GM18951 (cell line): ENCODE measurements around the gene ATF6.
"Not testable (repeated sequence)": the region's sequence is repeated elsewhere in the genome, so short reads cannot be mapped to it uniquely, and the experiment has no call there.

Experiments
- POLR2A ChIP-seq: IDR thresholded peaks from 4 replicates; pipeline ENCODE4 v1.6.1; 2011; ENCODE audit warnings: mild to moderate bottlenecking; ENCODE audit not compliant: insufficient read length, insufficient read depth; ENCODE audit errors: extremely low read depth
- in situ Hi-C: fragments of 300-500 bp; cut with MboI; formaldehyde crosslinking; loops from one replicate; pipeline ENCODE4 v1.12.0; 2022; ENCODE audit warnings: low sequenced_read_pairs, mixed read lengths, inconsistent platforms; ENCODE audit not compliant: unreplicated experiment

Gene ATF6

DNA sequence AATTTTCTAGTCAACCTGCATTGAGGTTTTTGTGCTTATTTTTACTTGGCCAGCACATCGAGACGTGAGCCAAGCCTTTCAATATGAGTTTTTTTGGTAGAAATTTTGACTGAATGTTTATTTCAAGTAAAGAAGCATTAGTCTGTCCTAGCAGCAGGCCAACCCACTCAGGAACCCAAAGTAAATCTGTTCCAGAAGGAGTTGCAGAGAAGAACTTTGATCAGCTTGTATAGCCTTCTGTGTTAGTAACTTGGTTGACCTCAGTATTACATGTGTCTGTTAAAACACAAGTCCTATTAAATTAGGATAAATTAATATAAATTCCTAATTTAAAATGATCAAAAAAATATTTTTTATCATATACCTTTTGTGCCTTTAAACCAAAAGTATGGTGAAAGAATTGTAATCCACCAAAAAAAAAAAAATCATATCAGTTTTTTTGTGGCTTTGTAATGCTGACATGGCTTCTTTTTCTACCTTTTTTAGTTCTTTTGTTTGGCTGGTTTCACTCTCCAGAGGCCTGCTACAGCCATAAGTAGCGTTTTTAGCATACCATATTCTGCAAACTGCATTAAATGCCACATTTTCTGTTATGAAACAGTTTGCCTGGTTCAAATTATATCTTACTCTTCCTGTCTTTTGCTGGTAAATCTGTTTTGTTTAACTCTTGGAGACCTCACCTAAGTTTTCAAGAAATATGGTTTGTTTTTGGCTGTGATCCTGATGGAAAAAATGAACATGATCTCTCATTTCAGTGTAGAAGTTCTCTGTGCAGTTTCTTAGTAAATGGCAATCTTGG, 39.5 kb downstream of the ATF6 start:
- in situ Hi-C loops = no loop called here
- TF ChIP-seq POLR2A = no peak

DNA sequence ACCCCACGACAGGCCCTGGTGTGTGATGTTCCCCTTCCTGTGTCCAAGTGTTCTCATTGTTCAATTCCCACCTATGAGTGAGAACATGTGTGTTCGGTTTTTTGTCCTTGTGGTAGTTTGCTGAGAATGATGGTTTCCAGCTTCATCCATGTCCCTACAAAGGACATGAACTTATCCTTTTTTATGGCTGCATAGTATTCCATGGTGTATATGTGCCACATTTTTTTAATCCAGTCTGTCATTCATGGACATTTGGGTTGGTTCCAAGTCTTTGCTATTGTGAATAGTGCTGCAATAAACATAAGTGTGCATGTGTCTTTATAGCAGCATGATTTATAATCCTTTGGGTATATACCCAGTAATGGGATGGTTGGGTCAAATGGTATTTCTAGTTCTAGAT, 43.1 kb downstream of the ATF6 start:
- in situ Hi-C loops = not testable (repeated sequence)

DNA sequence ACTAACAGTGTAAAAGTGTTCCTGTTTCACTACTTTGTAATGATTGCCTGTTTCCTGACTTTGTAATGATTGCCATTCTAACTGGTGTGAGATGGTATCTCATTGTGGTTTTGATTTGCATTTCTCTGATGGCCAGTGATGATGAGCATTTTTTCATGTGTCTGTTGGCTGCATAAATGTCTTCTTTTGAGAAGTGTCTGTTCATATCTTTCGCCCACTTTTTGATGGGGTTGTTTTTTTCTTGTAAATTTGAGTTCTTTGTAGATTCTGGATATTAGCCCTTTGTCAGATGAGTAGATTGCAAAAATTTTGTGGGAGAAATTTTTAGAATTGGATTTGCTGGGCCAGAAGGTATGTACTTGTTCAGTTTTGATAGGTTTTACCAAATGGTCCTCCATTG, 43.5 kb downstream of the ATF6 start:
- in situ Hi-C loops = not testable (repeated sequence)

DNA sequence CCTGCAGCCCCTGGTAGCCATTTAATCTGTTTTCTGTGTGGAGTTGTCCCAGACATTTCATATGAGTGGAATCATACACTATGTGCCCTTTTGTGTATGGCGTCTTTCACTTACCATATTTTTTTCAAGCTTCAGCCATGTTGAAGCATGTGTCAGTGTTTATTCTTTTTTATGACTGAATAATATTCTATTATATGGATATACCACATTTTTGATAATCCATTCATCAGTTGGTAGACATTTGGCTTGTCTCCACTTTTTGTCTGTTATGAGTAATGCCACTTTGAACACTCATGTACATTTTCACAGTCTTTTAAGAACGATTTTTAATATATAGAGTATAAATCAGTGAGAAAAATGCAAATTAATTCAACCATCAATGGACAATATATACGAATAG, 44.7 kb downstream of the ATF6 start:
- in situ Hi-C loops = no loop called here
- TF ChIP-seq POLR2A = no peak

DNA sequence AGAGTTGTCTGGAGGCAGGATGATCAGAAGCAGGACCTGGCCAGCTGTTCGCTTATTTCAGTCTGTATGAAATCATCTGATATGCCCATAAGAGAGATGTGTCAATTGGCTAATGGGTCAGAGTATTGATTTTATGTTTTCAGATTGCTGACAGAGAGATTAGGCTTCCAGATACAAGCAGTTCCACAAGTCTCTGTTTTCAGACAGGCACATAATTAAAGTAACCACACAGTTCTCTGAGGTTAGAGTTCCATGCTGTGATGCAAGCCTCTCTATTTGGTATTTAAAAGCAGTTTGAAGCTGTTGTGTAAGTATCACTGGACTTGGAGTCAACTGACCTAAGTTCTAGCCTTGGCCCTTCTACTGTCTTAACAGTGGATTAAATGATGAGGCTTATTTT, 50.1 kb downstream of the ATF6 start:
- TF ChIP-seq POLR2A = no peak
- in situ Hi-C loops = no loop called here

DNA sequence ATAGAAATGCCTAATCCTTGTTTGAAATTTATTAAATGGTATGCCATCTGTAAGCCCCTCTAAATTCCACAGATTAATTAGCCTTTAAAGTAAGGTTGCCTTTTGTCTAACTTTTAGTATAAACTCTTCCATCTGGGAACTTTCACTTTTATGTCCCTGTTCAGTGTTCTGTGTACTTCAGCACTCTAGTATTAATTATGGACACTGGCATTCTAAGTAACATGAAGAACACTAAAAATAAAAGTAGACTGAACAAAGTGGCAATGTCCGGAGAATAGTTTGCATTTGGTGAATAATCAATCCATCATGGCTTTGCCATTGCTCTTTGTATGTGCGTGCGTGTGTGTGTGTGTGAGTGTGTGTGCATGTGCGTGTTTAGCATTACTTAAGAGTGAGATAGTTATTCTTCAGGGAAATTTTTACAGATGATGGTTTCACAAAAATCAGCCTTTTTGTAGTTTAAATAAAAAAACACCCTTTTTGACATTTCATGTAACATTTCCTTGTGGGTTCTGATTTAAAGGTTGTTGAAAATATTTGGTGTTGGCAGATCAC, 51.1 kb downstream of the ATF6 start:
- in situ Hi-C loops = no loop called here
- no peak for TF ChIP-seq POLR2A

DNA sequence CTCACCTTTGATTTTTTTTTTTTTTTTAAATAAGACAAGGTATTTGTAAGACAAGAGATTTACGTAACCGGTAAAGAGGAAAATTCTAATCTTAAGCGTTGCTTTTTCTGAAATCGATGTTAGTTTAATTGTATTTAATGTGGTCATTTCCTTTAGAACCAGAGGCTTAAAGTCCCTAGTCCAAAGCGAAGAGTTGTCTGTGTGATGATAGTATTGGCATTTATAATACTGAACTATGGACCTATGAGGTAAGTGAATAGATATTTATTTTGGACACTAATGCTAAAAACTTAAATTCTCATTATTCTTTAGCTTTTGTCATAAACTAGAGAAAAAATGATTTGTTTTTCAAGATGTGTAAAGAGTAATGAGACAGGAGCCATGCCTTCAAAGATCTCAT, 54.8 kb downstream of the ATF6 start:
- in situ Hi-C loops = no loop called here
- TF ChIP-seq POLR2A = no peak

DNA sequence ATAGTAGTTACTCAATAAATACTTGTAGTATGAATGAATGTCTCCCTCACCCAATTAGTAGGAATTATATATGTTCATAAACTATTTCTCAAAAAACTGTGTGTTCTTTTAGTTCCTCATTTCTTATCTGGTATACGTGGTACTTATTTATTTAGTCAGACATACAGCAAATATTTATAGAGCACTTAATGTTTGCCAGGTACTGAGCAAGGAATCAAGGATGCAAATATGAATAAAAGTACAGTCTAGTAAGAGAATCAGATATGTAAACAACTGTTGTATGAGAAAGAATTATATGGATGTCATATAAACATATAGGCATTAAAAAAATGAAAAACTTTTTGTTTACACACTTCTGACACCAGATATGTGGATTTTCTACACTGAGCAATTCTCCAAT, 58.5 kb downstream of the ATF6 start:
- no peak for TF ChIP-seq POLR2A
- in situ Hi-C loops = no loop called here

DNA sequence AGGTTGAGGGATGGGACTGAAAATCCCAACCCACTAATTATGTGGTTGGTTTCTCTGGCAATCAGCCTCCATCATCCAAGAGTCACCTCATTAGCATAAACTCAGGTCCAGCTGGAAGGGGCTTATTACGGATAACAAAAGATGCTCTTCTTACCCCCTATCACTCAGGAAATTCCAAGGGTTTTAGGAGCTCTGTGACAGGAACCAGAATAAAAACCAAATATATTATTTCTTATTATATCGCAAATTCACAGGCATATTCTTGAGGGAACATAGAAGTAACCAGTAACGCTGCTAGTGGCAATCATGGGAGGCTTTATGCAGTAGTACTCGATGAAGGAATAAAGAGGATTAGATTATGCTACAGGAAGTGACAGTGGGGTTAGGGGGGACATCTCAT, 59.7 kb downstream of the ATF6 start:
- in situ Hi-C loops = no loop called here
- TF ChIP-seq POLR2A = no peak

DNA sequence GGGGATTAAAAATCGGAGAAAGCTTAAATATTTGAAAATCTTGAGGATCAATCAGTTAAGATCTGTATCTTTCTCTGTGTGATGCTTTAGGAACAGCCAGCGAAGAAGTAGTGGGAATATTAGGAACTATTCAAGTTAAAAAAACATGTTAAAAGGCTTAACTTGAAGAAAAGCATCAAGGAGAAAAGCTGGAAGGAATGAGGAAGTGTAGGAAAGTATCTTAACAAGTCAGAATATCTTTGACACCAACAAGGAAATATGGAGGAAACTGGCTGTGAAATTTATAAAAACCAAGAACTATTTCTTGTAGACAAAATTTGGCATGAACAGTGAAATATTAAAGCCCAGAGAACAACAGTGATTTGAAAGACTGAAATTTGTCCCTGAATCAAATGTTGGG, 60.4 kb downstream of the ATF6 start:
- TF ChIP-seq POLR2A = no peak
- in situ Hi-C loops = no loop called here

DNA sequence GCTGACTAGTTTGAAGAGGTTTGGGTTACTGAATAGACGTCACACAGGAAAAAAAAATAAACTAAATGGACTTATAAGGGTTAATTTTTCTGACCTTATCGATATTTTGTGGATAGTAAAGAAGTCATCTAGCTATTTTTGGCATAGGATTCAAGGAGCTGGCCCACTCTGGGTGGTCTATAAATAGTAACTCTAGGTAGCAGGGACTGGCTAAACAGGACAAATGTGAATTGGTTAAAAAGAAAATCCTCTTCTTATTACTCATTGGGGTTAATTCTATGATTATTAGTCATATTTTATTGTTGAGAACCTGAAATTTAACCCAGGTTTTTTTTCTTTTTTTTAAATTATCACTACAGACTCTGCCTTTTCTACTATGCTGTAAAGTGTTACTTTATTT, 61.7 kb downstream of the ATF6 start:
- TF ChIP-seq POLR2A = no peak
- in situ Hi-C loops = no loop called here

DNA sequence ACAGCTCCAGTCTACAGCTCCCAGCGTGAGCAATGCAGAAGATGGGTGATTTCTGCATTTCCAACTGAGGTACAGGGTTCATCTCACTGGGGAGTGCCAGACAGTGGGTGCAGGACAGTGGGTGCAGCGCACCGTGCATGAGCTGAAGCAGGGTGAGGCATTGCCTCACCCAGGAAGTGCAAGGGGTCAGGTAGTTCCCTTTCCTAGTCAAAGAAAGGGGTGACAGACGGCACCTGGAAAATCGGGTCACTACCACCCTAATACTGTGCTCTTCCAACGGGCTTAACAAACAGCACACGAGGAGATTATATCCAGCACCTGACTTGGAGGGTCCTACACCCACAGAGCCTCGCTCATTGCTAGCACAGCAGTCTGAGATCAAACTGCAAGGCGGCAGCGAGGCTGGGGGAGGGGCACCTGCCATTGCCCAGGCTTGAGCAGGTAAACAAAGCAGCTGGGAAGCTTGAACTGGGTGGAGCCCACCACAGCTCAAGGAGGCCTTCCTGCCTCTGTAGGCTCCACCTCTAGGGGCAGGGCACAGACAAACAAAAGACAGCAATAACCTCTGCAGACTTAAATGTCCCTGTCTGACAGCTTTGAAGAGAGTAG, 66.3 kb downstream of the ATF6 start:
- in situ Hi-C loops = not testable (repeated sequence)

DNA sequence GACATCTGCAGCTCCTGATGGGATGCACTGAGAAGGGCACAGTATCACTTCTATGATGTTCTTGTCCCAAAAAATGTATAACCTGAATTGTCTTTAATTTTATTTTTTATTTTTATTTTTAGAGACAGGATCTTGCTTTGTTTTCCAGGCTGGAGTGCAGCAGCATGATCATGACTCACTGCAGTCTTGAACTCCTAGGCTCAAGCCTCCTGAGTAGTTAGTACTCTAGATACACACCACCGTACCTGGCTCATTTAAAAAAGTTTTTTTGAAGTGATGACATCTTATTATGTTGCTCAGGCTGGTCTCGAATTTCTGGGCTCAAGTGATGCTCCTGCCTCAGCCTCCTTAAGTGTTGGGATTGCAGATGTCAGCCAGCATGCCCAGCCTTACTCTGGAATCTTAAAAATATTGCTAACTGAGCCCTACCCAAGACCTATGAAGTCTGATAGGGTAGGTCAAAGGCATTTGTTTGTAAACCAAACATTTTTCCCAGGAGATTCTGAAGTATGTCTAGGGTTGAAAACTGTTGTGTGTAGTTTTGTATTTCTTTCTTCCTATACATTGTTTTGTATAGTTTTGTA, 68.9 kb downstream of the ATF6 start:
- in situ Hi-C loops = no loop called here
- TF ChIP-seq POLR2A = no peak

DNA sequence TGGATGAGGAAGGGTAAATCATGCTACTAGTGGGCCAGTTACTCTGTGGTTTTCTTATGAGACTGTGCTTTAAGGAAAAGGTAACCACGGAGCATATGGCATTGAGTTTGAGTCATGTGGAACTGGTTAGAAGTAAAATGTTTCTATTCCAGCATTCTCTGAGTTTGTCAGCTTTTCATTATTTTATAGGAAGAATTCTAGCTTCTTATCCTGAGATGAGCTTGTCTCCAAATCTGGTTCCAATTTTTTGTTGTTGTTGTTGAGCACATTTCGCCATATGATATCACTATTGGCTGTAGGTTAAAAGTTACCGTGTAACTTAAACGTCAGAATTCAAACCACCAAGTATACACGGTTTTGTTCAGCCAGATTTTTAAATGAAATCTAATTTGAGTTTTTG, 69.9 kb downstream of the ATF6 start:
- in situ Hi-C loops = no loop called here
- TF ChIP-seq POLR2A = no peak
